ENCODE measurements around the gene RNPS1.
"Not testable (repeated sequence)": the region's sequence is repeated elsewhere in the genome, so short reads cannot be mapped to it uniquely, and the experiment has no call there.

The RNPS1 gene

DNA sequence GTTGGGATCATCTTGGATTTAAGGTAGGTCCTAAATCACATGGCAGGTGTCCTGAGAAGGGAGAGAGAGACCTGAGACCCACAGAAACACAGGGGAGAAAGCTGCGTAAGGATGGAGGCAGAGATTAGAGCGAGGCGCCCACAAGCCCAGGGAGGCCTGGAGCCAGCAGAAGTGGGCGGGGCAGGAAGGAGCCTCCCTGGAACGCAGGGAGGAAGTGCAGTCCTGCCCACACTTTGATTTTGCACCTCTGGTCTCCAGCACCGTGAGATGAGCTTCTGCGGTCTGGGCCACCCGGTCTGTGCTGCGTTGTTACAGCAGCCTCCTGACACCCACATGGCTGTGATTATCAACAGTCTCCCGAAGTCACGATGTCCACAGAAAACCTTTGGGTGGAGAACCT lies 25.3 kb downstream of the RNPS1 start:
- in situ Hi-C loops (cut with MboI; ENCODE audit: low pct_unique_long_range_greater_than_20kb, low sequenced_read_pairs), result no loop called here
- DNase-seq, result no peak

DNA sequence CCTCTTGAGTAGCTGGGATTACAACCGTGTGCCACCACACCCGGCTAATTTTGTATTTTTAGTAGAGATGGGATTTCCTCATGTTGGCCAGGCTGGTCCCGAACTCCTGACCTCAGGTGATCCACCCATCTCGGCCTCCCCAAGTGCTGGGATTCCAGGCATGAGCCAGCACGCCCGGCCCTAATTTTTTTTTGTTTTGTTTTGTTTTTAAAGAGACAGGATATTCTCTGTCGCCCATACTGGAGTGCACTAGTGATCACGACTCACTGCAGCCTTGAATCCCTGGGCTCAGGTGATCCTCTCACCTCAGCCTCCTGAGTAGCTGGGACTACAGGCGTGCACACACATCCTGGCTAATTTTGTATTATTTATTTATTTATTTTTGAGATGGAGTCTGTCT lies 27.6 kb downstream of the RNPS1 start:
- in situ Hi-C loops (cut with MboI; ENCODE audit: low pct_unique_long_range_greater_than_20kb, low sequenced_read_pairs), result not testable (repeated sequence)

DNA sequence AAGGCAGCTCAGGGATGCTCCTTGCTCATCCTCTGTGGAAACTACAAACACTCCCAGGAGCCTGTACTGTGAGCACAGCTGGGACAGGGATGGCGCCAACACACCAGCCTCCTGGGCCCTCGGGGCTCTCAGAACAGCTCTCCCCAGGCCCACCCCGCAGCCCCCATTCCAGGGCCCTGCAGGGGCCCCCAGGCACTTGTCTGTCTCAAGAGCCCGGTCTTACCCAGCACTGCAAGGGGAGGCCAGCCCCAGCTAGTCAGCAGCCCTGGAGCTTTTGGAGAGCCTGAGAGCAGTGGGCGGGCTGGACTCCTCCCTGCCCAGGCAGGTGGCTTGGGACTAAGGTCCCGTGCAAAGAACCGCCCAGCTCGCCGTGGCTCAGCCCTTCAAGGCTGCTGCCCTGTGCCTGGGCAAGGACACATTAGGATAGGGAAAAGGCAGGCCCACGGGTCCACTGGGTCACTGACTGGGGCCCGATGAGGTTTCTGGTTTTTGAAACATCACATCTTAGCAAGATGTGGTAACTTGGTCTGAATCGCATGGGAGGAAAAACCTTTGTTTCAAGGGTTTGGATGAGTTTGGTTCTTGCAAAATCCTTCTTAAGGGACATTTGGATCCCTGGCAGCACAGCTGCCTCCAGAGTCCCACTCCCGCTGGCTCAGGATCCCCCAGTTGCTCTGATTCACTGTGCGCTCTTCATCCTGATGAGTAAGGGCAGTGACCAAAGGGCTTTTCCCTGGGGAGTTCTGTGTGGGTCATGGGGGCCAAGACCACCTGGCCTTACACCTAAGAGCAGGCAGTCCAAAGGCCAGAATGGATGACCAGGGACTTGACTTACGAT lies 28.9 kb downstream of the RNPS1 start:
- no peak for DNase-seq
- in situ Hi-C loops (cut with MboI; ENCODE audit: low pct_unique_long_range_greater_than_20kb, low sequenced_read_pairs), result no loop called here

More for the DNA sequence above, 27.6 kb downstream of the RNPS1 start:
- not testable (repeated sequence) for DNase-seq

DNA sequence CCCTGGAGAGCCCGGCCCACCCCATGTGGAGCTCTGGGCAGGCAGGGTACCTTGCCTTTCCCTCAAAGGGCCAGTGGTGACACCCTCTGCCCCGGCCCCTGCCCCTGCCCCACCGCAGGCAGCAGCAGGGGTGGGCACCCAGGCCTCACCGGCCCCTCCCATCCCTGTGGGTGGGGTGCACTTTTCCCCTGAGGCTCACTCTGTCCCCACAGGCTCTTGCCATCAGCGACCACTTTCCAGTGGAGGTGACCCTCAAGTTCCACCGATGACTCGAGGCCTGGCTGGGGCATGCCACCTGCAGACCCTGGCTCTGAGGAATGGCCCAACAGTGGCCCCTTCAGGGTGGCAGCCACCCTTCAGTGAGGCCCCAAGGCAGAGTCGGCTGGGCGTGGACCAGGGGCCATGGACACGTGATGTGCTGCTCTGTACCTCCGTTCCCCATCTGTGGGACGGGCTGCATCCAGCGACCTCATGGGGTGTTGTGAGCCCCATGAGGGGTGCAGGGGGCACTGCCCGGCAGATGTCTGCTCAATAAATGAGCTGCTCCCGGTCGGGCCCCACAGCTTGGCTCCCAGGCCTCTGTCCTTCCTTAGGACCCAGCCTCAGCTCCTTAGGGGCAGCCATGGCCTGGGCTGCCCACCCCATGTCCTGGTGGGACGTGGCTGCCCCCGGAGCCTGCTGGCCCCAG lies 29.6 kb downstream of the RNPS1 start:
- DNase-seq, result no peak
- in situ Hi-C loops (cut with MboI; ENCODE audit: low pct_unique_long_range_greater_than_20kb, low sequenced_read_pairs), result no loop called here

DNA sequence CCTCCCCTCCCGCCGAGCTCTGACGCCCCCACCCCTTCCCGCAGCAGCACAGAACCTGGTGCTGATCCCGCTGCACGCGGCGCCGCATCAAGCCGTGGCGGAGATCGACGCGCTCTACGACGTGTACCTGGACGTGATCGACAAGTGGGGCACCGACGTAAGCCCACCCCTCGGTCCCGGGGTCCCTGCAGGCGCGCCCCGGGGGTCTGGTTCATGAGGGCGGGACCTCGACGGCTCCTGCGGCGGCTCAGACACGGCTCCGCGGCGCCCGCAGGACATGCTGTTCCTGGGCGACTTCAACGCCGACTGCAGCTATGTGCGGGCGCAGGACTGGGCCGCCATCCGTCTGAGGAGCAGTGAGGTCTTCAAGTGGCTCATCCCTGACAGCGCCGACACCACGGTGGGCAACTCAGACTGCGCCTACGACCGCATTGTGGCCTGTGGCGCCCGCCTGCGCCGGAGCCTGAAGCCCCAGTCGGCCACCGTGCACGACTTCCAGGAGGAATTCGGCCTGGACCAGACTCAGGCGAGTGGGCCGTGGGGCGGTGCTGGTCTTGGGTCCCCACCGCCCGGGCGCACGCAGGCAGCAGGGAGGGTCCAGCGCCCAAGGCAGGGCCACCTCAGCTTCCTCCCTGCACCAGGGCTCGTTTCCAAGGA lies 30.3 kb downstream of the RNPS1 start:
- in situ Hi-C loops (cut with MboI; ENCODE audit: low pct_unique_long_range_greater_than_20kb, low sequenced_read_pairs), result no loop called here
- no peak for DNase-seq

DNA sequence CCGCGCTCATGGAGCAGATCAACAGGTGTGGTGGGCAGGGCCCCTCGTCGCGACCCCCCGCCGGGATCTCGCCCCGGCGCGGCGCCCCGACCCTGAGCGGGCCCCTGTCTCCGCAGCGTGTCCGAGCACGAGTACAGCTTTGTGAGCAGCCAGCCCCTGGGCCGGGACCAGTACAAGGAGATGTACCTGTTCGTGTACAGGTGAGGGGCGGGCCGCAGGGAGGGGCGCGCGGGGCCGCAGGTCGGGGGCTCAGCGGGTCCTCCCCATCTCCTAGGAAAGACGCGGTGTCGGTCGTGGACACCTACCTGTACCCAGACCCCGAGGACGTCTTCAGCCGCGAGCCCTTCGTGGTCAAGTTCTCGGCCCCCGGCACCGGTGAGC lies 30.8 kb downstream of the RNPS1 start:
- DNase-seq, result no peak
- in situ Hi-C loops (cut with MboI; ENCODE audit: low pct_unique_long_range_greater_than_20kb, low sequenced_read_pairs), result no loop called here

DNA sequence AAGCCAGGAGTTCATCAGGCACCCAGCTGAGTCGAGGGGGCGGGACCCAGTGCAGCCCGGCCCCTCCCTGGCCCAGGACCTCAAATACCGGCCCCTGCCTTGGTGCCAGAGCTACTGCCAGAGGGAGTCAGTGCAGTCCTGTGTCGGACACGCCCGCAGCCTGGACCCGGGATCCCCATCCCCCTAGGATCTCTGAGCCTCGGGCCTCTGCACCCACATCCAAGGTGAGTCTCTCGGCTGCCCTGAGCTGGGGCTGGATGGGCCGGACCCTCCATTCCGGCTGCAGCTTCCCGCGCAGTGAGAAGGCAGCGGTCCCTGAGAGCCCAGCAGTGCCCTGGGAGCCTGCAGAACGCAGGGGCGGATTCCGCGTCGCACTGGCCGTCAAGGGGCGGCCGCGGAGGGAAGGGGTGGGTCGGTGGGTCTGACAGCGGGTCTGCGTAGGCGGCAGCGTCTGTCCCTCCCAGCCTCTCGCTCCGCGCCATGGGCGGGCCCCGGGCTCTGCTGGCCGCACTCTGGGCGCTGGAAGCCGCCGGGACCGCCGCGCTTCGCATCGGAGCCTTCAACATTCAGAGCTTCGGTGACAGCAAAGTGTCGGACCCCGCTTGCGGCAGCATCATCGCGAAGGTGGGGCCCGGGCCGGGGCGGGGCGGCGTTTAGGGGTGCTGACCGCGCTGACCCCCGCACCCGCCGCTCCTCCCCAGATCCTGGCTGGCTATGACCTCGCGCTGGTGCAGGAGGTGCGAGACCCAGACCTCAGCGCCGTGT lies 31.4 kb downstream of the RNPS1 start, which contains the start of gene DNASE1L2:
Gene DNASE1L2 (plus strand): TSS at position 108 of the 765 bp plus-strand sequence. CDS start 373 bp downstream, at position 481.
- DNase-seq, result no peak
- in situ Hi-C loops (cut with MboI; ENCODE audit: low pct_unique_long_range_greater_than_20kb, low sequenced_read_pairs), result no loop called here

DNA sequence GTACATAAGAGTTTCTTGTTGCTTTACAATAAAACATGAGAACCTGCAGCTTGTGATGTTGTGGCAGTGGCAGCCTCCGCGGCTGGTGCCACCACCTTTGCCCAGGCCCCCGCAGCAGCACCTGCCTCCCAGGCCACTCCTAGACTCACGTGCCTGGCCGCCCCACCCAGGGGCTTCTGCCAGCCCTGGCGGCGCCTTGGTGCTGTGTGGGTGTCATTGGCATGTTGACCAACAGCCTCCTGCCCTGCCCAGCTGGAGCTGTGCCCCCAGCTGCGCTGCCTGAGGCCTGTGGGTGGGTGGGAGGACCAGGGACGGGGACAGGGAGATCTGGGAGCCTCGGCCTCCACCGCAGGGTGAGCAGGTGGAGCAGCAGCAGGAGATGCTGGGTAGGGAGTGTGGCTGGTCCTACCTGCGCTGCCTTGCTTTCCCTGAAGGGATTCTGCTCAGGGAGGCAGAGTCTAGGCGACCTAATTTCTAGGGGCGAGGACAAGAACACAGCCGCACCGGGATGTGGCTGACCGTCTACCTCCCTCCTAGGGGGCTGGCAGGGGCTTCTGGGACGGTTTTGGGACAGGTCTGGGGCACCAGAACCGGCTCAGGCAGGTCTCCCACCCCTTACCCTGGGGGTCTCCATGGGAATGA lies 32.1 kb downstream of the RNPS1 start:
- in situ Hi-C loops (cut with MboI; ENCODE audit: low pct_unique_long_range_greater_than_20kb, low sequenced_read_pairs), result no loop called here
- DNase-seq, result no peak

DNA sequence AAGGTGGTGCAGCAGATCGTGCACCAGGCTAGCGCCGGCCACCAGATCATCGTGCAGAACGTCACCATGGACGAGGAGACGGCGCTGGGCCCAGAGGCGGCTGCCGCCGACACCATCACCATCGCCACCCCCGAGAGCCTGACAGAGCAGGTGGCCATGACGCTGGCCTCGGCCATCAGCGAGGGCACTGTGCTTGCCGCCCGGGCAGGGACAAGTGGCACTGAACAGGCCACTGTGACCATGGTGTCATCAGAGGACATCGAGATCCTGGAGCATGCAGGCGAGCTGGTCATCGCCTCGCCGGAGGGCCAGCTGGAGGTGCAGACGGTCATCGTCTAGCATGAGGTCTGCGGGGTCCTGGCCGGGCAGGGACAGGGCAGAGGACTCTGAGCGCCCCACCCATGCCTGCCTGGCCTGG lies 32.7 kb downstream of the RNPS1 start:
- in situ Hi-C loops (cut with MboI; ENCODE audit: low pct_unique_long_range_greater_than_20kb, low sequenced_read_pairs), result no loop called here
- no peak for DNase-seq

DNA sequence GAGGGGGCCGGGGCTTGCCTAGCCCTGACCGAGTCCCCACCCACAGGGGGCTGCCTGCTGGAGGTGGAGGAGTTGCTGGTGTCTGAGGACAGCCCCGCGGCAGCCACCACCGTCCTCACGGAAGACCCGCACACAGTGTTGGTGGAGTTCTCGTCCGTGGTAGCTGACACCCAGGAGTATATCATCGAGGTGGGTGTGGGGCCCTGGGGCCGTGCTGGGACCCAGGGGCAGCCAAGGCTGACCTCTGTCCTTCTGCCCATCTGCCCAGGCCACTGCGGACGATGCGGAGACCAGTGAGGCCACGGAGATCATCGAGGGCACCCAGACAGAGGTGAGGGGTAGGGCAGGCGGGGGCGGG lies 33.1 kb downstream of the RNPS1 start:
- in situ Hi-C loops (cut with MboI; ENCODE audit: low pct_unique_long_range_greater_than_20kb, low sequenced_read_pairs), result no loop called here
- no peak for DNase-seq

DNA sequence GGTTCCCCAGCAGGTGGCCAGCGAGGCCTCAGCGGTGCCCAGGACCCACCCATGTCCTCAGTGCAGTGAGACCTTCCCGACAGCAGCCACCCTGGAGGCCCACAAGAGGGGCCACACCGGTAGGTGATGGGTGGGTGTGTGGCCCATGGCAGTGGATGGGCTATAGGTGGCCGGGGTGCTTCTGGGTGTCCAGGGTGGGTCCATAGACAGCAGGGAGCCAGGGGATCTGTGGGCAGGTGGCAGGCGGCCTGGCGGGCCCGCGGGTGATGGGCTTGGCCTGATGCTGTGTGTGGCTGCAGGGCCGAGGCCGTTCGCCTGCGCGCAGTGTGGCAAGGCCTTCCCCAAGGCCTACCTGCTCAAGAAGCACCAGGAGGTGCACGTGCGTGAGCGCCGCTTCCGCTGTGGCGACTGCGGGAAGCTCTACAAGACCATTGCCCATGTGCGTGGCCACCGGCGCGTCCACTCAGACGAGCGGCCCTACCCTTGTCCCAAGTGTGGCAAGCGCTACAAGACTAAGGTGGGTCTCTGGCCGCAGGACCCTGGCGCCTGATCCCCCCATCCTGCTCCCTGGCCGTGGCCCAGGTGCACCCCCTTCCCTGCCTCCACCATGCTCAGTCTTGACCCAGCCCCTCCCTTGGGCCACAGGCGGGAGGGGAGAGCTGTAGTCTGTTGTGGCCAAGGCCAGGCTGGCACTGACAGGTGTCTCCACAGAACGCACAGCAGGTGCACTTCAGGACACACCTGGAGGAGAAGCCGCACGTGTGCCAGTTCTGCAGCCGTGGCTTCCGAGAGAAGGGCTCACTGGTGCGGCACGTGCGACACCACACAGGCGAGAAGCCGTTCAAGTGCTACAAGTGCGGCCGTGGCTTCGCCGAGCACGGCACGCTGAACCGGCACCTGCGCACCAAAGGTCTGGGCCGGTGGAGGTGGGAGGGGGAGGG lies 33.8 kb downstream of the RNPS1 start:
- in situ Hi-C loops (cut with MboI; ENCODE audit: low pct_unique_long_range_greater_than_20kb, low sequenced_read_pairs), result no loop called here
- DNase-seq, result no peak

DNA sequence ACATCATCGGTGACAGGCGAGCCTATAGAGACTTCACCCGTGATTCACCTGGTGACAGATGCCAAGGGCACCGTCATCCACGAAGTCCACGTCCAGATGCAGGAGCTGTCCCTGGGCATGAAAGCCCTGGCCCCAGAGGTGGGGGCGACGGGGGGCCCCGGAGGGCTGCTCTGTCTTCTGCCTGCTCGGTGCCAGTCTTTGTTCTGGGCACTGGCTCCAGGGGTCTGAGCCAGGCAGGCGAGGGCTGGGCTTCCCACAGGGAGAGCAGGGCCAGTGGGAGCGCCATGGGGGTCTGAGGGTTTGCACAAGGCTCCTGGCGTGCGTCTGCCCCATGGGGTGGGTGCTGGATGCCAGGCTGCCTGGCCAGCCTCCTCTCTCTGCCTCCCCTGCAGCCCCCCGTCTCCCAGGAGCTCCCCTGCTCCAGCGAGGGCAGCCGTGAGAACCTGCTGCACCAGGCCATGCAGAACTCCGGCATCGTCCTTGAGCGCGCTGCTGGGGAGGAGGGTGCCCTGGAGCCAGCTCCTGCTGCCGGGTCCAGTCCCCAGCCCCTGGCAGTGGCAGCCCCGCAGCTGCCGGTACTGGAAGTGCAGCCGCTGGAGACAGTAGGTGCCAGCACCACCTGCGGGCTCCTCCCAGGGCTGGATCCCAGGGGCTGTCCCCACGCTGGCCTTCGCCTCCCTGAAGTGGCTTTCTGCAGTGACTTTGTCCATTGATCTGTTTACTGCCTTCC lies 34.7 kb downstream of the RNPS1 start:
- in situ Hi-C loops (cut with MboI; ENCODE audit: low pct_unique_long_range_greater_than_20kb, low sequenced_read_pairs), result no loop called here
- DNase-seq, result no peak

DNA sequence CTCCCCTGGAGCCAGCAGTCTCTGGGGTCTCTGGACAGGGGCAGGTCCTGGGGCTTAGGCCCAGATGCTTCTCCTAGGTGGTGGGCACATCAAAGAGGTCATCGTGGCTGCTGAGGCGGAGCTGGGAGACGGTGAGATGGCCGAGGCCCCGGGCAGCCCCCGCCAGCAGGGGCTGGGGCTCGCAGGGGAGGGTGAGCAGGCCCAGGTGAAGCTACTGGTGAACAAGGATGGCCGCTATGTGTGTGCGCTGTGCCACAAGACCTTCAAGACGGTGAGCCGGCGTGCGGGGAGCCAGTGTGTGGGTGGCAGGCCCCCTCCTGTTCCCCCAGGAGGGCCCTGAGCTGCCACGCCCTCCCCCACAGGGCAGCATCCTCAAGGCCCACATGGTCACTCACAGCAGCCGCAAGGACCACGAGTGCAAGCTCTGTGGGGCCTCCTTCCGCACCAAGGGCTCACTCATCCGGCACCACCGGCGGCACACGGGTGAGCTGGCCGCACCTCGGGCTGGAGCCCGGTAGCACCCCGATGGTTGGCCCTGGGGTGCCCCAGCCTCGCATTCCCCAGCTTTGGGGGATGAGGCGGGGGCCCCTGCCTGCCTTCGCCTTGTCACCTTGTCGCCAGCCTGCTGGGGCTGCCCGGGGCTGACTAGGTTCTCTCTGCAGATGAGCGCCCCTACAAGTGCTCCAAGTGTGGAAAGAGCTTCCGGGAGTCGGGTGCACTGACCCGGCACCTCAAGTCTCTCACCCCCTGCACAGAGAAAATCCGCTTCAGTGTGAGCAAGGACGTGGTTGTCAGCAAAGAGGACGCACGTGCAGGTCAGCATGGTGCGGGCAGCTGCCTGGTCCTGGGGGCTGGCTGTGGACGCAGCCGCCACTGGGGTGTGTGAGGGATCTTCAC lies 35.6 kb downstream of the RNPS1 start:
- in situ Hi-C loops (cut with MboI; ENCODE audit: low pct_unique_long_range_greater_than_20kb, low sequenced_read_pairs), result no loop called here
- no peak for DNase-seq

DNA sequence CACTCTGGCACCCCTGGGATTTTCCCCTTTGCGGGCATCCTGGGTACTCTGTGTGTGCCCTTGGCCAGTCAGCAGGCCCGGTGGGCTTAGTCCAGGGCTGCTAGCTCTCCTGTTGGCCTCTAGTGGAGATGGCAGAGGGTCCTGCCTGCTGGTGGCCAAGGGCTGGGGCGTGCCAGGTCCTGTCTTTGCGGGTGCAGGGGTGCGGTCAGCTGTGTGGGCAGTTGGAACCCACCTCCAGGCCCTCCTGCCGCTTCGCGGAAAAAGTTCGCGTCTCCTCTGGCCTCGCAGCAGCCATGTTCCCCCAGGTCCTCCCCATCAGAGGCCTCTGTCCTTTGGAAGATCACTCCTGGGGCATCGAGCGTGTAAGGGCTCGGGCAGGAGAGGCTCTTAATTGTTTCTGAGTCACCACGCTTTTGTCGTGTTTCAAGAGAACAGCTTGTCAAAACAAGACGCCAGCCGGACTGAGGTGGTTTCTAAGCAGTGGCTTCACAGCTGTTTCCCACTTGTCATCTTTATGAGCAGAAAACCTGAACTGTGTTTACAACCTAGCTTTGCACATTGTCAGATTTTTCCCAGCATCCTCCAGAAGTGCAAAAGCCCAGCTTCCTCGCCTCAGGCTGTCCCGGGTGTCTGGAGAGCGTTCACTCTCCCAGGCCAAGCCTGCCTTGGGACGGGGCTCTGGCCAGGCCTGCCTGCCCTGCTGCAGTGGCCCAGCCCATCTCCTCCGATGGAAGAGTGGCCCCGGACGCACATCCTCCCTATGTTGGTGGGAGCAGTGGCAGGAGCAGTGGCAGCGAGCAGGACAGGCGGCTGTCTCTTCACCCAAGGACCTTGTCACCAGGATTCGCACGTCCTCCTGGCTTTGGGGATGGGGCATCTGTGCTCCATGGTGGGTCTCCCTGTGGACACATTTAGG lies 36.7 kb downstream of the RNPS1 start:
- in situ Hi-C loops (cut with MboI; ENCODE audit: low pct_unique_long_range_greater_than_20kb, low sequenced_read_pairs), result no loop called here
- DNase-seq, result no peak

DNA sequence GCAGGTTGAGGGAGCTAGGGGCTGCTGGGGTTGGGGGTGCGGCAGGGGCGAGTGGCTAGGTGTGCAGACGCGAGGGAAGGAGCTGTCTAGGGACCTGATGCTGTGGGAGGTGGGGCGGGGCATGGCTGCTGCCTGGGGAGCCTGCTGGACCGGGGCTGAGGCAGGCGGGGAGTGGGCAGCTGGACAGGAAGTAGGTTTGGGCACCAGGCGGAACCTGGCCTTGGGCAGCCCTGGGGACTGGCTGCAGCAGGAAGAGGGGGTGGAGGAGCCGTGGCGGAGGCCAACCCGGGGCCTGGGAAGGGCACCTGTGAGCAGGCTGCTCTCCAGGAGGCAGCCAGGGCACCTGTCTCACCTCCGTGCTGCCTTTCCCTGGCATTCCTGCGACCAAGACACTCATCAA lies 37.5 kb downstream of the RNPS1 start:
- in situ Hi-C loops (cut with MboI; ENCODE audit: low pct_unique_long_range_greater_than_20kb, low sequenced_read_pairs), result no loop called here
- DNase-seq, result no peak

Data from KBM-7 (cell line).